Liver (tissue), 9 donors: ENCODE measurements around the gene LRRC55. TPM values are rescaled to one million over a fixed set of nuclear protein-coding genes. Genes with fewer than 3 reads are reported as not detected.
A peak's percentile ranks its signal among the peaks of the same experiment; 100 is the strongest.

Experiments
- DNase-seq: peaks from one replicate; pipeline ENCODE4 v3.0.0-alpha.2; 2017; ENCODE audit warnings: low spot score
- H3K27ac ChIP-seq, 2 donors: one replicate each; pipeline ENCODE4 v1.7.0; 2013; ENCODE audit warnings: inconsistent platforms in 2 of 2, low read length in 2 of 2, control low read depth in 1 of 2, low read depth in 1 of 2, mild to moderate bottlenecking in 1 of 2
- H3K27me3 ChIP-seq, 4 donors: one replicate each; pipeline versions ENCODE4 v1.6.1 to v1.7.0; 2013; ENCODE audit warnings: low read length in 3 of 4, inconsistent platforms in 1 of 4, mild to moderate bottlenecking in 1 of 4, moderate library complexity in 1 of 4; ENCODE audit not compliant: control insufficient read depth in 4 of 4, insufficient read depth in 4 of 4
- H3K36me3 ChIP-seq, 4 donors: one replicate each; pipeline versions ENCODE4 v1.6.1 to v1.7.0; 2013; ENCODE audit warnings: low read length in 3 of 4, mild to moderate bottlenecking in 3 of 4, low read depth in 1 of 4, moderate library complexity in 1 of 4; ENCODE audit not compliant: control insufficient read depth in 4 of 4, insufficient read depth in 3 of 4
- H3K4me1 ChIP-seq, 4 donors: one replicate each; pipeline versions ENCODE4 v1.6.1 to v1.7.0; 2013; ENCODE audit warnings: low read length in 3 of 4, mild to moderate bottlenecking in 3 of 4, moderate library complexity in 1 of 4; ENCODE audit not compliant: control insufficient read depth in 4 of 4, insufficient read depth in 4 of 4
- H3K4me3 ChIP-seq, 3 donors: one replicate each; pipeline versions ENCODE4 v1.6.1 to v1.7.0; 2013; ENCODE audit warnings: low read length in 3 of 3, control low read depth in 1 of 3, low read depth in 1 of 3, mild to moderate bottlenecking in 1 of 3
- H3K9ac ChIP-seq, 2 donors: one replicate each; pipeline ENCODE4 v1.7.0; 2013; ENCODE audit warnings: low read length in 2 of 2, mild to moderate bottlenecking in 2 of 2, moderate library complexity in 2 of 2, control low read depth in 1 of 2, low read depth in 1 of 2
- H3K9me3 ChIP-seq, 4 donors: one replicate each; pipeline versions ENCODE4 v1.6.1 to v1.7.0; 2013; ENCODE audit warnings: low read length in 3 of 4; ENCODE audit not compliant: control insufficient read depth in 4 of 4
- ATF3 ChIP-seq: IDR thresholded peaks from 2 replicates; pipeline ENCODE4 v1.6.1; 2016; ENCODE audit warnings: antibody characterized with exemption
- EGR1 ChIP-seq, 2 donors: IDR thresholded peaks; 2 replicates each; pipeline ENCODE4 v1.6.1; 2016 to 2018; ENCODE audit warnings: antibody characterized with exemption in 2 of 2, low read depth in 2 of 2
- FOXA1 ChIP-seq: IDR thresholded peaks from 2 replicates; pipeline ENCODE4 v1.6.1; 2016; ENCODE audit warnings: antibody characterized with exemption
- FOXA2 ChIP-seq: IDR thresholded peaks from 2 replicates; pipeline ENCODE4 v1.6.1; 2016; ENCODE audit warnings: antibody characterized with exemption
- GABPA ChIP-seq, 2 donors: IDR thresholded peaks in 1 of 2; conservative IDR thresholded peaks in 1 of 2; 2 replicates each; pipeline ENCODE4 v1.6.1; 2016; ENCODE audit warnings: antibody characterized with exemption in 2 of 2, mild to moderate bottlenecking in 1 of 2, moderate library complexity in 1 of 2
- HNF4A ChIP-seq, 2 donors: conservative IDR thresholded peaks; 2 replicates each; pipeline ENCODE4 v1.6.1; 2016; ENCODE audit warnings: antibody characterized with exemption in 2 of 2, mild to moderate bottlenecking in 2 of 2
- HNF4G ChIP-seq: IDR thresholded peaks from 2 replicates; pipeline ENCODE4 v1.6.1; 2016; ENCODE audit warnings: antibody characterized with exemption
- RAD21 ChIP-seq, 2 donors: IDR thresholded peaks; 2 replicates each; pipeline ENCODE4 v1.6.1; 2016; ENCODE audit warnings: antibody characterized with exemption in 2 of 2, mild to moderate bottlenecking in 2 of 2
- RXRA ChIP-seq, 2 donors: IDR thresholded peaks; 2 replicates each; pipeline ENCODE4 v1.6.1; 2017 to 2018; ENCODE audit warnings: antibody characterized with exemption in 2 of 2, mild to moderate bottlenecking in 1 of 2
- SP1 ChIP-seq: IDR thresholded peaks from 2 replicates; pipeline ENCODE4 v1.6.1; 2018; ENCODE audit warnings: antibody characterized with exemption, mild to moderate bottlenecking
- TAF1 ChIP-seq: conservative IDR thresholded peaks from 2 replicates; pipeline ENCODE4 v1.6.1; 2016; ENCODE audit warnings: antibody characterized with exemption, mild to moderate bottlenecking
- YY1 ChIP-seq: IDR thresholded peaks from 2 replicates; pipeline ENCODE4 v1.6.1; 2016; ENCODE audit warnings: antibody characterized with exemption, mild to moderate bottlenecking
- ZBTB33 ChIP-seq: IDR thresholded peaks from 2 replicates; pipeline ENCODE4 v1.6.1; 2016; ENCODE audit warnings: antibody characterized with exemption
- WGBS: extraction: QIAGEN DNeasy Blood & Tissue Kit; methylation state at CpG from one replicate; pipeline ENCODE4 v1.1.7; 2013; 5-methylcytosine and 5-hydroxymethylcytosine counted together
- polyA plus RNA-seq, 2 donors: library from polyadenylated mRNA; stranded (reverse) in 1 of 2; unstranded in 1 of 2; fragments of 200-250 nt in 1 of 2; fragments of >200 nt in 1 of 2; fragmentation: Nextera tagmentation in 1 of 2; extraction: Ambion mirVana in 1 of 2; gene quantifications; one replicate each; pipeline versions ENCODE4 v1.2.1 to v1.2.3, GENCODE V29; 2013 to 2015
- total RNA-seq, 2 donors: library from RNA; depleted of rRNA; stranded (reverse); fragments of >200 nt; gene quantifications; one replicate each; pipeline ENCODE4 v1.2.3, GENCODE V29; 2014
- TF ChIP-seq, protein P1 (sequence below): IDR thresholded peaks from 2 replicates; pipeline ENCODE4 v1.6.1; 2016; ENCODE audit warnings: antibody characterized with exemption
- TF ChIP-seq, protein P2 (sequence below): IDR thresholded peaks from 2 replicates; pipeline ENCODE4 v1.6.1; 2016; ENCODE audit warnings: antibody characterized with exemption, mild to moderate bottlenecking
- TF ChIP-seq, protein P3 (sequence below): fragments of 150-350 bp; IDR thresholded peaks from 2 replicates; pipeline ENCODE4 v1.5.1; 2017; ENCODE audit warnings: improper control_type of control experiment, low read depth, low read length; ENCODE audit not compliant: missing input control
- donor health status: healthy.
- donor health status: healthy.
- donor health status: healthy.
- donor health status: healthy.
- donor health status: healthy.

LRRC55 gene
- total and polyA plus RNA-seq, 4 donors: under 0.01 to 1.5 (median 0.72) TPM

GRCh38 chr11:57154739-57155138 is 27.0 kb upstream of the LRRC55 start:
- Histone ChIP-seq H3K9ac (no peak overlapping the region), H3K36me3 (no peaks in the 10 kb centered on the region), H3K9me3 (no peaks in the 10 kb centered on the region), H3K4me3 (no peak overlapping the region), H3K27me3 (no peaks in the 10 kb centered on the region), H3K27ac (no peak overlapping the region), H3K4me1 (no peaks in the 10 kb centered on the region)
- TF ChIP-seq ZBTB33 (no peak), HNF4A (conservative IDR thresholded peaks at IDR 0.05) (peak in 1 of 2 donors; percentile 38), RXRA (IDR thresholded peaks at IDR 0.05) (peak in 1 of 2 donors; percentile 42), FOXA2 (no peak), HNF4G (no peak)
- no peak for DNase-seq
- WGBS: 85% methylated on average over 2 of the region's 2 CpGs

- Histone ChIP-seq H3K4me1 (peaks cover 0 to 3% (median under 1%) of the 10 kb centered on the region in 4 donors), H3K4me3 (no peak overlapping the region), H3K36me3 (no peaks in the 10 kb centered on the region), H3K9ac (no peak overlapping the region), H3K27me3 (no peaks in the 10 kb centered on the region), H3K9me3 (no peaks in the 10 kb centered on the region), H3K27ac (no peak overlapping the region)
- WGBS: 89% methylated on average over 1 of the region's 1 CpG
- DNase-seq: no peak
- TF ChIP-seq, protein P1, sequence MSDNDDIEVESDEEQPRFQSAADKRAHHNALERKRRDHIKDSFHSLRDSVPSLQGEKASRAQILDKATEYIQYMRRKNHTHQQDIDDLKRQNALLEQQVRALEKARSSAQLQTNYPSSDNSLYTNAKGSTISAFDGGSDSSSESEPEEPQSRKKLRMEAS: no peak
- TF ChIP-seq HNF4A (conservative IDR thresholded peaks at IDR 0.05): no peak
- TF ChIP-seq ZBTB33: no peak
- no peak for TF ChIP-seq FOXA1
- no peak for TF ChIP-seq RAD21 (IDR thresholded peaks at IDR 0.05)
- no peak for TF ChIP-seq FOXA2
- TF ChIP-seq YY1: no peak
- TF ChIP-seq, protein P2, sequence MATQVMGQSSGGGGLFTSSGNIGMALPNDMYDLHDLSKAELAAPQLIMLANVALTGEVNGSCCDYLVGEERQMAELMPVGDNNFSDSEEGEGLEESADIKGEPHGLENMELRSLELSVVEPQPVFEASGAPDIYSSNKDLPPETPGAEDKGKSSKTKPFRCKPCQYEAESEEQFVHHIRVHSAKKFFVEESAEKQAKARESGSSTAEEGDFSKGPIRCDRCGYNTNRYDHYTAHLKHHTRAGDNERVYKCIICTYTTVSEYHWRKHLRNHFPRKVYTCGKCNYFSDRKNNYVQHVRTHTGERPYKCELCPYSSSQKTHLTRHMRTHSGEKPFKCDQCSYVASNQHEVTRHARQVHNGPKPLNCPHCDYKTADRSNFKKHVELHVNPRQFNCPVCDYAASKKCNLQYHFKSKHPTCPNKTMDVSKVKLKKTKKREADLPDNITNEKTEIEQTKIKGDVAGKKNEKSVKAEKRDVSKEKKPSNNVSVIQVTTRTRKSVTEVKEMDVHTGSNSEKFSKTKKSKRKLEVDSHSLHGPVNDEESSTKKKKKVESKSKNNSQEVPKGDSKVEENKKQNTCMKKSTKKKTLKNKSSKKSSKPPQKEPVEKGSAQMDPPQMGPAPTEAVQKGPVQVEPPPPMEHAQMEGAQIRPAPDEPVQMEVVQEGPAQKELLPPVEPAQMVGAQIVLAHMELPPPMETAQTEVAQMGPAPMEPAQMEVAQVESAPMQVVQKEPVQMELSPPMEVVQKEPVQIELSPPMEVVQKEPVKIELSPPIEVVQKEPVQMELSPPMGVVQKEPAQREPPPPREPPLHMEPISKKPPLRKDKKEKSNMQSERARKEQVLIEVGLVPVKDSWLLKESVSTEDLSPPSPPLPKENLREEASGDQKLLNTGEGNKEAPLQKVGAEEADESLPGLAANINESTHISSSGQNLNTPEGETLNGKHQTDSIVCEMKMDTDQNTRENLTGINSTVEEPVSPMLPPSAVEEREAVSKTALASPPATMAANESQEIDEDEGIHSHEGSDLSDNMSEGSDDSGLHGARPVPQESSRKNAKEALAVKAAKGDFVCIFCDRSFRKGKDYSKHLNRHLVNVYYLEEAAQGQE: no peak
- no peak for TF ChIP-seq TAF1
- no peak for TF ChIP-seq GABPA (IDR thresholded peaks at IDR 0.05 in 1 of 2, conservative IDR thresholded peaks at IDR 0.05 in 1 of 2)
- TF ChIP-seq EGR1 (IDR thresholded peaks at IDR 0.05; ENCODE audit: low read depth in 2 of 2): no peak
- TF ChIP-seq RXRA (IDR thresholded peaks at IDR 0.05): no peak
- TF ChIP-seq ATF3: no peak
- TF ChIP-seq, protein P3, sequence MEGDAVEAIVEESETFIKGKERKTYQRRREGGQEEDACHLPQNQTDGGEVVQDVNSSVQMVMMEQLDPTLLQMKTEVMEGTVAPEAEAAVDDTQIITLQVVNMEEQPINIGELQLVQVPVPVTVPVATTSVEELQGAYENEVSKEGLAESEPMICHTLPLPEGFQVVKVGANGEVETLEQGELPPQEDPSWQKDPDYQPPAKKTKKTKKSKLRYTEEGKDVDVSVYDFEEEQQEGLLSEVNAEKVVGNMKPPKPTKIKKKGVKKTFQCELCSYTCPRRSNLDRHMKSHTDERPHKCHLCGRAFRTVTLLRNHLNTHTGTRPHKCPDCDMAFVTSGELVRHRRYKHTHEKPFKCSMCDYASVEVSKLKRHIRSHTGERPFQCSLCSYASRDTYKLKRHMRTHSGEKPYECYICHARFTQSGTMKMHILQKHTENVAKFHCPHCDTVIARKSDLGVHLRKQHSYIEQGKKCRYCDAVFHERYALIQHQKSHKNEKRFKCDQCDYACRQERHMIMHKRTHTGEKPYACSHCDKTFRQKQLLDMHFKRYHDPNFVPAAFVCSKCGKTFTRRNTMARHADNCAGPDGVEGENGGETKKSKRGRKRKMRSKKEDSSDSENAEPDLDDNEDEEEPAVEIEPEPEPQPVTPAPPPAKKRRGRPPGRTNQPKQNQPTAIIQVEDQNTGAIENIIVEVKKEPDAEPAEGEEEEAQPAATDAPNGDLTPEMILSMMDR: no peak
- no peak for TF ChIP-seq SP1
Observed at GRCh38 chr11:57155400-57155799, 26.4 kb upstream of the LRRC55 start.
